HUES6 (cell line): ENCODE data around the gene CCNC.
"Not testable (repeated sequence)": the region's sequence is repeated elsewhere in the genome, so short reads cannot be mapped to it uniquely, and the experiment has no call there.

Experiments
- H3K27ac ChIP-seq: 2 replicates; pipeline ENCODE4 v1.7.0; 2013; ENCODE audit warnings: low read depth, mild to moderate bottlenecking, low read length, inconsistent platforms
- H3K27me3 ChIP-seq: 2 replicates; pipeline ENCODE4 v1.6.1; 2013; ENCODE audit warnings: low read length; ENCODE audit not compliant: control insufficient read depth, insufficient read depth
- H3K36me3 ChIP-seq: 2 replicates; pipeline ENCODE4 v1.6.1; 2013; ENCODE audit warnings: low read length; ENCODE audit not compliant: control insufficient read depth, insufficient read depth
- H3K4me1 ChIP-seq: 2 replicates; pipeline ENCODE4 v1.6.1; 2013; ENCODE audit warnings: low read length; ENCODE audit not compliant: control insufficient read depth, insufficient read depth
- H3K4me3 ChIP-seq: 2 replicates; pipeline ENCODE4 v1.5.1; 2013; ENCODE audit warnings: low read depth, low read length
- H3K9ac ChIP-seq: one replicate; pipeline ENCODE4 v1.6.1; 2013; ENCODE audit warnings: mild to moderate bottlenecking, low read length
- H3K9me3 ChIP-seq: 2 replicates; pipeline ENCODE4 v1.6.1; 2013; ENCODE audit warnings: low read depth, low read length; ENCODE audit not compliant: control insufficient read depth, insufficient read depth

Gene CCNC

DNA sequence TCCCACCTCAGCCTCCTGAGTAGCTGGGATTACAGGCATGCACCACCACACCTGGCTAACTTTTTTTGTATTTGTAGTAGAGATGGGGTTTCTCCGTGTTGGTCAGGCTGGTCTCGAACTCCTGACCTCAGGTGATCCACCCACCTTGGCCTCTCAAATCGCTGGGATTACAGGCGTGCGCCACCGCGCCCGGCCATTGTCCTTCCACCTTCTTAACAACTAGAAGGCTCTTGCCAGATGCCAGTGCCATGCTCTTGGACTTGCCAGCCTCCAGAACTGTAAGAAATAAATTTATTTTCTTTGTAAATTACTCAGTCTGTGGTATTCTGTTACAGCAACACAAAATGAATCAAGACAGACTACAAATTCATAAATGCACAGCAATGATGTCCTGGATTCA, 26.2 kb upstream of the CCNC start:
- peaks cover 100% of the 10 kb centered on the region for H3K27me3 ChIP-seq
- not testable (repeated sequence) for H3K9me3 ChIP-seq, H3K4me1 ChIP-seq

DNA sequence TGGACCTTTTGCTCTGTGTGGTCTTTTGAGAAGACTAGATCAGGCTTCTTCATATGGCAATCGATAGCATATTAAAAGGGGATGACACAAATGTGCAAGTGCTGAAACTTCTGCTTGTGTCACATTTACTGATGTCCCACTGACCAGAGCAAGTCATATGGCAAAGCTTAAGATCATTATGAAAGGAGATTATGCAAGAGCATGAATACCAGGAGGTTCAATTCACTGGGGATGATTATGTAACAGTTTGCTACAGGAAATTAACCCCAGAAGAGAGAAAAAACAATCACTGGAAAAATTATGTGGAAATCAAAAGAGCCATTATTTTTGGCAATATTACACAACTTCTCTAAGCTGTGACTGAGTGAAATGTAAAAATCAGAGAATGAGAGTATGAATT, 24.4 kb upstream of the CCNC start:
- Histone ChIP-seq H3K9me3 (no peaks in the 10 kb centered on the region), H3K27me3 (peaks cover 100% of the 10 kb centered on the region), H3K36me3 (no peaks in the 10 kb centered on the region), H3K4me1 (peaks cover 2% of the 10 kb centered on the region), H3K4me3 (no peak overlapping the region), H3K9ac (no peak overlapping the region), H3K27ac (no peak overlapping the region)

More for the DNA sequence above, 26.2 kb upstream of the CCNC start:
- H3K9ac ChIP-seq, H3K4me3 ChIP-seq, H3K36me3 ChIP-seq, H3K27ac ChIP-seq: not testable (repeated sequence)

DNA sequence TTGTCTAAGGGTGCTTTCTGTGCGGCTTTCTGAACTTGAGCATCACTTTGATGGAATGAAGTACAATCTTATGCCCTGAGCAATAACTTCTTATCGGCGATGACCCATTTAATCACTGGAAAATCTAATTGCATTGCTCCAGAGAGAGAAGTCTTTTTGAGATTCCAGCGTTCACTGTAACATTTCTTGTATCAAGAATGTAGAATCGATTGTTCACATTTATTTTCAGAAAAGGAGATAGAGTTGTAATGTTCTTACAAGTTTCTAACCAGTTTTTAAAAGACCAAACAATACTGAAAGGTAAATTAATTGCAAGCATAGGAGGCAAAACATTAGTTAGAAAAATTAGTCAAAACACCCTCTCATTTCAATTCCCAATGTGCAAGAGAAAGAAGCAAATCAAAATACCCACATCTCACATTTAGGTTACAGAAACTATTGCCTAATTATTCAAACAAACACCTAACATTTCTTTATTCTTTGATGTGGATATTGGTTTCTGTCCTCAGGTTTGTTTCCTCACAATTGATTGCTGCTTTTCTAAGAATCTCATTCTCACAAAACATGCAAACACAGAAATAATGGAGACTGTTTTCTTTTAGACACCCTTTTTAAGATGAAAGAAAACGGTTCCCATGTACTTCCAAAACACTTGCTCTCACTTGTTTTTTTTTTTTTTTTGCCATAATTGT, 23.4 kb upstream of the CCNC start:
- peaks cover 97% of the 10 kb centered on the region for H3K27me3 ChIP-seq
- H3K9me3 ChIP-seq: no peaks in the 10 kb centered on the region
- peak overlapping the region; percentile 42 for H3K4me3 ChIP-seq
- no peak overlapping the region for H3K27ac ChIP-seq
- no peak overlapping the region for H3K9ac ChIP-seq
- no peaks in the 10 kb centered on the region for H3K36me3 ChIP-seq
- peaks cover 2% of the 10 kb centered on the region for H3K4me1 ChIP-seq

DNA sequence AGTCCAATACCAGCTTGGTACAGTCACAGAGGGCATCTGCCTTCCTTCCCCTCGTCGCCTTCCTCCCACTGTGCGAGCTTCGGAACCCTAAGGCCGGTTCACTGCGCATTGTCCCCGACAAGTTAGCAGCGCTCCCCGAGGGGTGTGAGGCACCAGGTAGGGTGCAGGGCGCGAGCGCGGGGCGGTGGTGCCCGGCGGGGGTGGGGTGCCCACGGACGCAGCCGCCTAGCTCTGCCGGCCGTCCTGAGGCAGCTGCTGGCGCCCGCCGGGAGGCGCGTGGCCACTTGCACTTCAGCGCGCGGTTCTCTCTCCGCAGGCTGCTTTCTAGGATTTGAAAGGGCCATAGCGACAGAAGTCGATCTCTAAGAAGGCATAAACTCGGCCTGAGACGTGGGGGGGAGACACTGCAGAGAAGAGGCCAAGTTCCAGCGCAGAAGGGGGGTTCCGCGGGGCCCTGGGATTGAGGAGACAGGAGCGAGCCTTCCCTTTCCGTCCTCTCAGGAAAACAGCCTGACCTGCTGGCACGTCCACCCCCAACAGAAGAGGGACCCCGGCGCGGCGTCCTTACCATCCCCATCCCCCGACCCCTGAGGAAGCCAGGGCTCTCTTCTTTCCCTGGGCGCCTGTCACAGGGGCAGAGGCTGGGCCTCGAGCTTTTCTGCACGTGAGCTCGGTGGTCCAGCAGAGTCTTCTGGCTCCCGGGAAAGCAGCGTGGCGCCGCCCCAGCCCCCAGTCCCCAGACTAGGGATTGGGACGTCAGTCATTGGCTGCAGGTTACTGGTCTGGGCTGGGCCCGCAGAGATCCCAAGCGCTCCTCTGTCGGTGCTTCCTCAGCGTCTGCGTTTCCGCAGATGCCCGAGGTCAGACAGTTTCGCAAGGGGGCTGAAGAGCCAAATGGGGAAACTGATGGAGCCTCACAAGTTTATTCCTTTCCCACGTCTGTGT, 22.5 kb upstream of the CCNC start:
- Histone ChIP-seq H3K4me1 (peaks cover 2% of the 10 kb centered on the region), H3K9ac (no peak overlapping the region), H3K9me3 (no peaks in the 10 kb centered on the region), H3K27ac (no peak overlapping the region), H3K4me3 (peak overlapping the region; percentile 42), H3K27me3 (peaks cover 94% of the 10 kb centered on the region), H3K36me3 (no peaks in the 10 kb centered on the region)

DNA sequence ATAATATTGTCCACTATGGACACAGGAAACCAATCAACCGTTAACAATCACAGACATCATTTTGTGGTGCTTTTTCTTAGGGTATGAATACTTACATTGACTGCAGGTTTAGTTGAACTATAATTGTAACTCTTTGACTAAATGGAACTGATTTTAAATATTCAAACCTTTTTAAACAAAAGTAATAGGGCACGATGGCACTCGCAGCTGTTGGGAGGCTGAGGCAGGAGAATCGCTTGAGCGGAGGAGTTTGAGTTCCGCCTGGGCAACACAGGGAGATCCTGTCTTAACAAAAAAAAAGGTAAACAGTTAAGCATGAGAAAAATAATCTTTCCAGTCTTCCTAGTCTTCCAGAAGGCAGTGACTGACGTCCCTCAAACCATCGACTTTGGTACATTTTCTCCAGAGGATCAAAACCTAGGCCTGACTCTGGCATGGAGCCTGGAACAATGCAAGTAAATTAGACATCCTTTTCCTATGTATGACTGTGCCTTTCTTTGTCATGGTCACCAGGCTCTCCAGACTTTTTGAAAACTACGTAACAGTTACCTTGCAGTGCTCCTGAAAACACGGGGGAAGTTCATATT, 21.5 kb upstream of the CCNC start:
- no peak overlapping the region for H3K9ac ChIP-seq
- H3K4me3 ChIP-seq: no peak overlapping the region
- H3K36me3 ChIP-seq: no peaks in the 10 kb centered on the region
- H3K27ac ChIP-seq: no peak overlapping the region
- peaks cover 94% of the 10 kb centered on the region for H3K27me3 ChIP-seq
- peaks cover 2% of the 10 kb centered on the region for H3K4me1 ChIP-seq
- H3K9me3 ChIP-seq: no peaks in the 10 kb centered on the region

DNA sequence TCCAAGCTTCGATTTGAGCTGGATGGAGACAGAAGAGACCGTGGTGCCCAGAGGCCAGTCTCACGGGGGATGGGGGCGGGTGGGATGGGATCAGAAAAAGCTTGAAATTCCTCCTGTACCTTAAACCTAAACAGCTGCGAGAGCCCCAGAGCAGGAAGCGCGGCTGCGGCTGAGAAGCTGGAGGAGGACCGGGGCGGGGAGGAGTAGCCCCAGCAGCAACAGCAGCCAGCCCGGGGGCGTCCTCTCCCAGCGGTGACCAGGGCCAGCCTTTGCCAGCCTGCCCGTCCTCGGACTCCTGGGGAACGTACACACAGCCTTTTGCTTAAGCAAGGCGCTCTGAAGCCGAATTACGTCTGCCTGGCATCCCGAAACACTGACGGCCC, 20.8 kb upstream of the CCNC start:
- H3K36me3 ChIP-seq: no peaks in the 10 kb centered on the region
- no peak overlapping the region for H3K27ac ChIP-seq
- H3K9ac ChIP-seq: no peak overlapping the region
- peaks cover 2% of the 10 kb centered on the region for H3K4me1 ChIP-seq
- peaks cover 94% of the 10 kb centered on the region for H3K27me3 ChIP-seq
- H3K9me3 ChIP-seq: no peaks in the 10 kb centered on the region
- peak overlapping the region; percentile 56 for H3K4me3 ChIP-seq

DNA sequence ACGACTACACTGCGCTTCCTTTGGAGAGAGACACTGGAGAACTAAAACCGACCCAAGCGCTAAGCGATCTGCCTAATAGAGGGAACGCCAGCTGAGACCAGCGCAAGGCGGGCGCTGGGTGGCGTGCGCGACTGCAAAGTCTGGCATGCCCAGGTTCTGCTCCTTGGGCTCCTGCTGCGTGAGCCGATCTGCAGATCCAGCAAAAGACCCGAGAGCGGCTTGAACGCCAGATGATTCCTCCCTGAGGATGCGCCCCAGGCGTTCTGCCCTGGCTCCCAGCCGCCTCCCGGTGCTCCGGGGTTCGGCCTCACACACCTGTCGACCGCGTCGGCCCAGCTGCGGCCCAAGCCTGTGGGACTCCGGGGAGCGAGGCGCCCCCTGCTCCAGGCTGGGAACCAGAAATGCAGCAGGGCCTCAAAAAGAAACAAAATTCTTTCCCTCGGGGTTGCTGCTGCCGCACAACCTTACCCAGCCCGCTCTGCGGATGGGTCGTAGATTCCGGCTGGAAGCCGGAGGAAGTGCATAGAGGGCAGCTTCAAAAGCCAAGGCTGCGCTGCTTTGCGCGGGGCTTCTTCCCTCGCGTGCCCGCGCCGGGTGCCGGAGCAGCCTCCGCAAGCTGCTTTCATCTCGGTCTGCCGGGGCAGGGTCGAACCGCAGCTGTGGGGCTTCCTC, 20.3 kb upstream of the CCNC start:
- peaks cover 93% of the 10 kb centered on the region for H3K27me3 ChIP-seq
- peaks cover 2% of the 10 kb centered on the region for H3K4me1 ChIP-seq
- H3K36me3 ChIP-seq: no peaks in the 10 kb centered on the region
- H3K27ac ChIP-seq: no peak overlapping the region
- no peaks in the 10 kb centered on the region for H3K9me3 ChIP-seq
- H3K9ac ChIP-seq: no peak overlapping the region
- H3K4me3 ChIP-seq: peak overlapping the region; percentile 56

DNA sequence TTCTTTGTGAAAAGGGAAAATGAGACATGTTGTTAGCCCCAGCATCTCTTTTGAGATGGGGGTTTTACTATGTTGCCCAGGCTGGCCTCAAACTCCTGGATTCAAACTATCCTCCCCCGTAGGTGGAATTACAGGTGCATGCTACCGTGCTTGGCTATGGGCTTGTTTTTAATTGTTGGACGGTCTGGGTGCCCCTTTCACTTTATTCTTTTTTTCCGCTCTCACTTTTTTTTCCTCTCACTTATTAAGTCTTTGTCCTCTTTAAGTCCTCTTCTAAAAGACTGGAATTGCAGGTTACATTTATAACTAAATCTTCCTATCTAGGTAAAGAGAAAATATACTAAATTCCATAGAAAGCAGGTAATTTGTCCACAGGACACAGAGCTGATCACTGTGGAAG, 19.3 kb upstream of the CCNC start:
- H3K27ac ChIP-seq: no peak overlapping the region

DNA sequence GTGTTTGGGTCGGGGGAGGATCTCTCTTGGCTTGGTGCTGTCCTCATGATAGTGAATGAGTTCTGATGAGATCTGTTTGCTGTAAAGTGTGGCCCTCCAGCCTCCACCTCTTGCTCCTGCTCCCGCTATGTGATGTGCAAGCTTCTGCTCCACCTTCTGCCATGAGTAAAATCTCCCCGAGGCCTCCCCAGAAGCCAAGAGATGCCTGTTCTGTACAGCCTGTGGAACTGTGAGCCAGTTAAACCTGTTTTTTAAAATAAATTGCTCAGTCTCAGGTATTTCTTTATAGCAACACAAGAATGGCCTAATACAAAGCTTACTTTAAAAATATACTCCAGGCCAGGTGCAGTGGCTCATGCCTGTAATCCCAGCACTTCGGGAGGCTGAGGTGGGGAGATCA, 11.3 kb upstream of the CCNC start:
- no peaks in the 10 kb centered on the region for H3K36me3 ChIP-seq
- no peak overlapping the region for H3K4me3 ChIP-seq
- H3K27ac ChIP-seq: no peak overlapping the region
- H3K27me3 ChIP-seq: peaks cover 77% of the 10 kb centered on the region
- no peaks in the 10 kb centered on the region for H3K4me1 ChIP-seq
- no peaks in the 10 kb centered on the region for H3K9me3 ChIP-seq
- H3K9ac ChIP-seq: no peak overlapping the region

More for the DNA sequence above, 19.3 kb upstream of the CCNC start:
- Histone ChIP-seq H3K9ac (no peak overlapping the region), H3K36me3 (no peaks in the 10 kb centered on the region), H3K4me1 (peaks cover 2% of the 10 kb centered on the region), H3K4me3 (no peak overlapping the region), H3K27me3 (peaks cover 93% of the 10 kb centered on the region), H3K9me3 (no peaks in the 10 kb centered on the region)

DNA sequence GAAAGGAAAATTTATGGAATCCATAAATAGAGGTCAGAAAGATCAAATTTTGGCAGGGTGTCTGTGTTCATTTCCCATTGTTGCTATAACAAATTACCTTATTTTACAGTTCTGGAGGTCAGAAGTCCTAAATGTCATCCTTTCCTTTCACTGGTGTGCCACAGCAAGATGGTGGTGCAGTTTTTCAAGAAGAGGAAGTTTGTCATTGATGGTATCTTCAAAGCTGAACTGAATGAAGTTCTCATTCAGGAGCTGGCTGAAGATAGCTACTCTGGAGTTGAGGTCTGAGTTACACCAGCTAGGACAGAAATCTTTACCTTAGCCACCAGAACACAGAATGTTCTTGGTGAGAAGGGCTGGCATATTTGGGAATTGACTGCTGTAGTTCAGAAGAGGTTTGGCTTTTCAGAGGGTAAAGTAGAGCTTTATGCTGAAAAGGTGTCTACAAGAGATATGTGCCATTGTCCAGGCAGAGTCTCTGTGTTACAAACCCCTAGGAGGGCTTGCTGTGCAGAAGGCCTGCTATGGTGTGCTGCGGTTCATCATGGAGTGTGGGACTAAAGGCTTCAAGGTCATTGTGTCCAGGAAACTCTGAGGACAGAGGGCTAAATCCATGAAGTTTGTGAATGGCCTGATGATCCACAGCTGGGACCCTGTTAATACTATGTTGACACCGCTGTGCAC, 7.2 kb upstream of the CCNC start:
- Histone ChIP-seq H3K9me3 (no peaks in the 10 kb centered on the region), H3K27ac (no peak overlapping the region), H3K9ac (no peak overlapping the region), H3K4me3 (no peak overlapping the region), H3K4me1 (no peaks in the 10 kb centered on the region), H3K36me3 (no peaks in the 10 kb centered on the region), H3K27me3 (peaks cover 57% of the 10 kb centered on the region)
